Measurements from ENCODE around the gene TNFRSF17.

DNA sequence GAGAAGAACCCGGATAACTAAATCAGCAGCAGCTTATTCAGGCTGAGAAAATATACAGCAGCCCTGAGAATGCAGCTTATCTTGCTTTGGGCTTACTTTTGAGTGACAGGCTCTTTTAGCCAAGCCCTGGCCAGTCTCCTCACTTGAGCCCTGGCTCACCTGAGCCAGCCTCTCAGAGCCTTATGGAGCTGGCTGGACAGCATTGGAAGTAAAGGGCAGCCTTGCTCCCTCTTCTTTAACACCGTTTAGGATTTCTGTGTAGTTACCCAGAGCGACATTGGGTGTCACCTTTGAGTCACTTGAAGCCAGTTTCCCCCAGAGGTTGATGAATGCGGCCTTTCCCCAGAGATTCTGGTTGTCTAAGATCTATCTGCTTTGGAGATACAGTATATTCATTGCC, 15.5 kb upstream of the TNFRSF17 start:
- TF ChIP-seq TEAD4 (CRISPR knock-in tag; IDR thresholded peaks at IDR 0.05), result no peak
- TF ChIP-seq, protein P1, sequence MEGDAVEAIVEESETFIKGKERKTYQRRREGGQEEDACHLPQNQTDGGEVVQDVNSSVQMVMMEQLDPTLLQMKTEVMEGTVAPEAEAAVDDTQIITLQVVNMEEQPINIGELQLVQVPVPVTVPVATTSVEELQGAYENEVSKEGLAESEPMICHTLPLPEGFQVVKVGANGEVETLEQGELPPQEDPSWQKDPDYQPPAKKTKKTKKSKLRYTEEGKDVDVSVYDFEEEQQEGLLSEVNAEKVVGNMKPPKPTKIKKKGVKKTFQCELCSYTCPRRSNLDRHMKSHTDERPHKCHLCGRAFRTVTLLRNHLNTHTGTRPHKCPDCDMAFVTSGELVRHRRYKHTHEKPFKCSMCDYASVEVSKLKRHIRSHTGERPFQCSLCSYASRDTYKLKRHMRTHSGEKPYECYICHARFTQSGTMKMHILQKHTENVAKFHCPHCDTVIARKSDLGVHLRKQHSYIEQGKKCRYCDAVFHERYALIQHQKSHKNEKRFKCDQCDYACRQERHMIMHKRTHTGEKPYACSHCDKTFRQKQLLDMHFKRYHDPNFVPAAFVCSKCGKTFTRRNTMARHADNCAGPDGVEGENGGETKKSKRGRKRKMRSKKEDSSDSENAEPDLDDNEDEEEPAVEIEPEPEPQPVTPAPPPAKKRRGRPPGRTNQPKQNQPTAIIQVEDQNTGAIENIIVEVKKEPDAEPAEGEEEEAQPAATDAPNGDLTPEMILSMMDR (IDR thresholded peaks at IDR 0.05), result no peak
- TF ChIP-seq MAX (CRISPR knock-in tag; IDR thresholded peaks at IDR 0.05), result no peak
- TF ChIP-seq ZNF317 (CRISPR knock-in tag; IDR thresholded peaks at IDR 0.05; ENCODE audit: borderline replicate concordance, low read depth), result no peak
- no peak for TF ChIP-seq PRDM15 (CRISPR knock-in tag; IDR thresholded peaks at IDR 0.05)
- no peak for TF ChIP-seq EMX1 (CRISPR knock-in tag; IDR thresholded peaks at IDR 0.05)
- TF ChIP-seq, protein P2, sequence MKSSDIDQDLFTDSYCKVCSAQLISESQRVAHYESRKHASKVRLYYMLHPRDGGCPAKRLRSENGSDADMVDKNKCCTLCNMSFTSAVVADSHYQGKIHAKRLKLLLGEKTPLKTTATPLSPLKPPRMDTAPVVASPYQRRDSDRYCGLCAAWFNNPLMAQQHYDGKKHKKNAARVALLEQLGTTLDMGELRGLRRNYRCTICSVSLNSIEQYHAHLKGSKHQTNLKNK (CRISPR knock-in tag; IDR thresholded peaks at IDR 0.05), result no peak
